ENCODE results near the gene MAPKAP1.

GRCh38 chr9:125524583-125525355 is 182.2 kb downstream of the MAPKAP1 start:
- no peak for TF ChIP-seq POLR2A (IDR thresholded peaks at IDR 0.05; ENCODE audit: low read depth, low read length)
- no peak for TF ChIP-seq POLR2AphosphoS5 (IDR thresholded peaks at IDR 0.05; ENCODE audit: low read depth, low read length)
